Adrenal gland (tissue), 12 donors: ENCODE results near the gene FAR2. TPM values are rescaled to one million over a fixed set of nuclear protein-coding genes. Genes with fewer than 3 reads are reported as not detected.

Experiments used
- DNase-seq, 7 donors: peaks; one replicate each; pipeline ENCODE4 v3.0.0-alpha.2; 2019 to 2020
- H3K27ac ChIP-seq, 5 donors: fragments of 200-600 bp; sonication (generic) in 4 of 5; 1 replicate in 3 of 5; 2 replicates in 2 of 5; pipeline versions ENCODE4 v1.5.1 to v1.8.0; 2016 to 2020; ENCODE audit warnings: mild to moderate bottlenecking in 1 of 5
- H3K27me3 ChIP-seq: fragments of 200-600 bp; 2 replicates; pipeline ENCODE4 v1.8.0; 2021
- H3K36me3 ChIP-seq, 2 donors: fragments of 200-600 bp; replicated peaks in 1 of 2; 1 replicate in 1 of 2; 2 replicates in 1 of 2; pipeline versions ENCODE4 v1.5.1 to v1.8.0; 2018 to 2022
- H3K4me1 ChIP-seq, 2 donors: fragments of 200-600 bp; replicated peaks in 1 of 2; 1 replicate in 1 of 2; 2 replicates in 1 of 2; pipeline versions ENCODE4 v1.5.1 to v1.8.0; 2018 to 2021
- H3K4me3 ChIP-seq, 4 donors: fragments of 200-600 bp; sonication (generic) in 3 of 4; one replicate each; pipeline ENCODE4 v1.5.1; 2016 to 2018
- H3K9me3 ChIP-seq, 3 donors: fragments of 200-600 bp; sonication (generic) in 1 of 3; replicated peaks in 1 of 3; 1 replicate in 2 of 3; 2 replicates in 1 of 3; pipeline versions ENCODE4 v1.5.1 to v1.8.0; 2016 to 2021
- POLR2A ChIP-seq, 2 donors: fragments of 450-650 bp; IDR thresholded peaks; one replicate each; pipeline ENCODE4 v1.6.1; 2017; ENCODE audit warnings: antibody characterized with exemption in 2 of 2, mild to moderate bottlenecking in 2 of 2, moderate library complexity in 1 of 2
- WGBS, 4 donors: extraction: QIAGEN DNeasy Blood & Tissue Kit in 2 of 4; methylation state at CpG; one replicate each; pipeline versions ENCODE4 v1.1.5 to v1.1.7; 2013 to 2017; 5-methylcytosine and 5-hydroxymethylcytosine counted together
- intact Hi-C, 2 donors: fragments of 100-400 bp; cut with DNase I; formaldehyde crosslinking; loops; one replicate each; pipeline versions ENCODE4 v1.14.1 to v1.15.0; 2022 to 2023
- polyA plus RNA-seq, 3 donors: library from polyadenylated mRNA; stranded (reverse); fragments of 200-250 nt in 2 of 3; fragments of 350-450 nt in 1 of 3; fragmentation: Illumina TruSeq in 1 of 3; extraction: RNeasy Lipid Tissue Mini Kit (QIAGEN cat#74804) in 1 of 3; gene quantifications; one replicate each; pipeline ENCODE4 v1.2.3, GENCODE V29; 2013 to 2014
- total RNA-seq, 9 donors: library from RNA; depleted of rRNA in 4 of 9; stranded (reverse); fragments of >200 nt in 4 of 9; fragments of 120-200 nt in 1 of 9; fragmentation: NEBNext Ultra II Directional in 1 of 9; extraction: Animal tissue kit (Norgen Biotek cat#: 25700) in 1 of 9; gene quantifications; one replicate each; pipeline versions ENCODE4 v1.1.0 to v1.2.4, GENCODE V29; 2013 to 2023
- TF ChIP-seq, protein P1 (sequence below), 6 experiments: fragments of 450-650 bp in 4 of 6; fragments of 200-600 bp in 2 of 6; sonication (generic) in 1 of 6; IDR thresholded peaks; 1 replicate in 5 of 6; 2 replicates in 1 of 6; pipeline versions ENCODE4 v1.5.1 to v1.8.0; 2016 to 2021; ENCODE audit warnings: antibody characterized with exemption in 6 of 6, mild to moderate bottlenecking in 2 of 6, moderate library complexity in 1 of 6
- donor health status: healthy with polysubstance abuse.
- donor health status: Bipolar disorder and iron deficiency.
- donor health status: DM: yes; HTN: yes; CAD: no.
- donor health status: DM: no; HTN: no; CAD: no.
- donor health status: DM: no; HTN: no; CAD: no.
- donor health status: DM: yes; HTN: yes; CAD: no.

FAR2 gene
- total and polyA plus RNA-seq, 12 donors: 1.9 to 10.3 (median 4.9) TPM

GRCh38 chr12:29216266-29216665, 67.2 kb downstream of the FAR2 start:
- H3K4me1 ChIP-seq: no peaks in the 10 kb centered on the region
- no peaks in the 10 kb centered on the region for H3K36me3 ChIP-seq
- no peak overlapping the region for H3K27ac ChIP-seq
- TF ChIP-seq, protein P1, sequence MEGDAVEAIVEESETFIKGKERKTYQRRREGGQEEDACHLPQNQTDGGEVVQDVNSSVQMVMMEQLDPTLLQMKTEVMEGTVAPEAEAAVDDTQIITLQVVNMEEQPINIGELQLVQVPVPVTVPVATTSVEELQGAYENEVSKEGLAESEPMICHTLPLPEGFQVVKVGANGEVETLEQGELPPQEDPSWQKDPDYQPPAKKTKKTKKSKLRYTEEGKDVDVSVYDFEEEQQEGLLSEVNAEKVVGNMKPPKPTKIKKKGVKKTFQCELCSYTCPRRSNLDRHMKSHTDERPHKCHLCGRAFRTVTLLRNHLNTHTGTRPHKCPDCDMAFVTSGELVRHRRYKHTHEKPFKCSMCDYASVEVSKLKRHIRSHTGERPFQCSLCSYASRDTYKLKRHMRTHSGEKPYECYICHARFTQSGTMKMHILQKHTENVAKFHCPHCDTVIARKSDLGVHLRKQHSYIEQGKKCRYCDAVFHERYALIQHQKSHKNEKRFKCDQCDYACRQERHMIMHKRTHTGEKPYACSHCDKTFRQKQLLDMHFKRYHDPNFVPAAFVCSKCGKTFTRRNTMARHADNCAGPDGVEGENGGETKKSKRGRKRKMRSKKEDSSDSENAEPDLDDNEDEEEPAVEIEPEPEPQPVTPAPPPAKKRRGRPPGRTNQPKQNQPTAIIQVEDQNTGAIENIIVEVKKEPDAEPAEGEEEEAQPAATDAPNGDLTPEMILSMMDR (IDR thresholded peaks at IDR 0.05): no peak
- no peak for TF ChIP-seq POLR2A (IDR thresholded peaks at IDR 0.05)
- no peak for DNase-seq
- intact Hi-C loops: no loop called here
- no peak overlapping the region for H3K4me3 ChIP-seq
- H3K9me3 ChIP-seq: no peaks in the 10 kb centered on the region
- 72 to 85% (median 78%) methylated on average over 2 of the region's 2 CpGs for WGBS, 4 donors
- H3K27me3 ChIP-seq: no peaks in the 10 kb centered on the region

GRCh38 chr12:29216797-29217575, 67.9 kb downstream of the FAR2 start:
- intact Hi-C loops: no loop called here
- no peak overlapping the region for H3K27ac ChIP-seq
- WGBS, 4 donors: 48 to 61% (median 54%) methylated on average over 5 of the region's 5 CpGs
- H3K36me3 ChIP-seq: no peaks in the 10 kb centered on the region
- no peaks in the 10 kb centered on the region for H3K9me3 ChIP-seq
- no peaks in the 10 kb centered on the region for H3K4me1 ChIP-seq
- H3K4me3 ChIP-seq: no peak overlapping the region
- DNase-seq: no peak
- H3K27me3 ChIP-seq: no peaks in the 10 kb centered on the region
- TF ChIP-seq, protein P1 (IDR thresholded peaks at IDR 0.05): no peak
- TF ChIP-seq POLR2A (IDR thresholded peaks at IDR 0.05): no peak

- 82 to 90% (median 83%) methylated on average over 17 to 18 of the region's 18 CpGs for WGBS, 4 donors
- H3K4me3 ChIP-seq: no peak overlapping the region
- no peaks in the 10 kb centered on the region for H3K36me3 ChIP-seq
- no peak for DNase-seq
- intact Hi-C loops: no loop called here
- H3K27ac ChIP-seq: no peak overlapping the region
- H3K27me3 ChIP-seq: no peaks in the 10 kb centered on the region
- H3K4me1 ChIP-seq: no peaks in the 10 kb centered on the region
- TF ChIP-seq, protein P1 (IDR thresholded peaks at IDR 0.05): no peak
- no peak for TF ChIP-seq POLR2A (IDR thresholded peaks at IDR 0.05)
- no peaks in the 10 kb centered on the region for H3K9me3 ChIP-seq
These were observed 71.7 kb downstream of the FAR2 start for GRCh38 chr12:29220632-29221336.

DNA sequence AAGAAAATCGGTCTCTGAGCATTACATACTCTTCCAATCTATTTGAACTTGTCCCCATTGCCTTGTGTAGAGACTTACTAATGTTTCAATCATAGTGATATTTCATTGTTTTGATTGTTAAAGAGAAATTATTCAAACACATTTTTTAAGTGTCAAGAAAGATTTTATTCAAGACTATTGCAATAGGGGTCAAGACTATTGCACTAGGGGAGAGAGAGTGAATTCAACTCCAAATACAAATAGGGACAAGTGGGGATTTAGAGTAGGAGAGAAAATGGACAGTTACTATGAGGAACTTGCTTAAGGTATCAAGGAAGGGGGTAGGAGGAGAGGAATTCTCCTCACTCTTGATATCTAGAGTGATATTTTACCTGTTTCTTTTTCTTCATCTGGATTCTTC, 73.1 kb downstream of the FAR2 start:
- Histone ChIP-seq H3K27me3 (no peaks in the 10 kb centered on the region), H3K9me3 (no peaks in the 10 kb centered on the region), H3K4me1 (no peaks in the 10 kb centered on the region), H3K36me3 (no peaks in the 10 kb centered on the region), H3K27ac (no peak overlapping the region), H3K4me3 (no peak overlapping the region)
- no peak for TF ChIP-seq POLR2A (IDR thresholded peaks at IDR 0.05)
- TF ChIP-seq, protein P1 (IDR thresholded peaks at IDR 0.05): no peak
- 82 to 94% (median 87%) methylated on average over 1 of the region's 1 CpG for WGBS, 4 donors
- DNase-seq: no peak
- intact Hi-C loops: no loop called here
